NCI-H774 (cell line): ENCODE data around the gene STK32B.

Experiments used
- DNase-seq: peaks from one replicate; lab custom pipeline; 2025; lab: John Stamatoyannopoulos, UW

The STK32B gene

DNA sequence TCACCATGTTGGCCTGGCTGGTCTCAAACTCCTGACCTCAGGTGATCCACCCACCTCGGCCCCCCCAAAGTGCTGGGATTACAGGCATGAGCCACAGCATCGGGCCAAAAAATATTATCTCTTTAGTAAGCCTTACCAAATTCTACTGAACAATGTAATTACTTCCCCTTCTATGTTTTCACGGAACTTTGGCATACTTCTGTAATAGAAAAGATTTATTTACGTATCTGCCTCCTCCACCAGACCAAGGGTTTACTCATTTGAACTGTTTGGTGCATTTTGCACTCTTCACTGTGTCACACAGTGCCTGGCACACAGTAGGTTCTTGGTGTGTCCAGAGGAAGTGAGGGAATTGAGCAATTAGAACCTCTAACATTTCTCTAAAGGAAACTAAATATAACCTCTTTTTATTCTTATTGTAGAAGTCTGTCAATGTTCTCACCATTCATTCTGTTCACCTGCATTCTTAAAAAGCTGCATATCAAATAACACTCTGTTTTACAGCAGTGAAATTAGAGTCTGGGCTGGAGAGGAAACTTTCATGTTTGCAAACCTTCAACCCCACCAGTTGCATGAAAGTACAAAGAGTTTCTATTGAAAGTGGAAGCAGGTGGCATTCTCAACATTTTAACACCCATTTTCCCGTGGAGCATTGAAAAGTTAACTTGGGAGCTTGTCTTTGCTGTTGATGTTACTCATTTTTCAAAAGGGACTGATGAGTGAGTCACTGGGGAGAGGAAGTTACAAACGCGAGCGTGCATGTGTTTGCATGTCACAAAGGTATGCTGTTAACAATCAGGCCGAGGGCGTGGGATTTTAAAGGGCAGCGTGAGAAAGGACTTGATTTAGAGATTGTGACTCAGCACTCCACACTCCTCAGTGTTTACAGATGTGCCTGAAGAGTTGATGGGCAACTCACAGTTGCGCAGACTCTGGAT is 314.1 kb downstream of the STK32B start:
- DNase-seq: peak; percentile 69

DNA sequence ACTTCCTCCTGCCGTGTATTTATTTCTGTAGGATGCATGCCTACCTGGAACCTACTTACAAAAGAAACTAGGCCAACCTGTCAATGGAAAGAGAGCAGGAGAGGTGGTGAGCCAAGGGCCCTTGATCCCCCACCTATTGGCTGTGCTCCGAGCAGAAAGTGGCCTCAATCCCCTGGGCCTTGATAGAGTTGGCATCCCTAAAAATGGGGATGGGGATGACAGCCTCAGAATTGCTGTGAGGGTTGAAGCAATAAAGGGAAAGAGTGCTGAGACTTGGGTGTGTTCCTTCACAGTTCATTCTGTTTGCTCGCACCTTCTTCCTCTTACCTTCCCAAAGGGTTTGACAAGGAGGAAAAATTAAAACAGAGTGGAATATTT is 314.7 kb downstream of the STK32B start:
- no peak for DNase-seq

DNA sequence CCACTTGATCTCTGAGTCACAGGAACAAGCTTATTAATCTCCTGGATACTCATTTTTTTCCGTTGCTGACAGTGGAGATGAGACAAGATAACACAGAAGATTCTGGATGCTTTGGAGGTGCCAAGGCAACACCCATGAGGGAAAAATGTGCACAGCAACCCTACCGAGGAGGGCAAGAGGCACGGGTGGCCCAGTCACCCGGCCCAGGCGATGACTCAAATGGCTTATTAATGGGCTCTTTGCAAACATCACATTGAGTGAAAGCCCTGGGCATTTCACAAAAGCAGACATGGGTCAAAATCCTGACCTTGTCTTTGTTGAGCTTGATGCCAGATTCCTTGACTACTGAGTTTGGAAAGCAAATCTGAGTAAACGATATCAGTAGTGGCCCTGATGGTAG is 315.1 kb downstream of the STK32B start:
- no peak for DNase-seq

DNA sequence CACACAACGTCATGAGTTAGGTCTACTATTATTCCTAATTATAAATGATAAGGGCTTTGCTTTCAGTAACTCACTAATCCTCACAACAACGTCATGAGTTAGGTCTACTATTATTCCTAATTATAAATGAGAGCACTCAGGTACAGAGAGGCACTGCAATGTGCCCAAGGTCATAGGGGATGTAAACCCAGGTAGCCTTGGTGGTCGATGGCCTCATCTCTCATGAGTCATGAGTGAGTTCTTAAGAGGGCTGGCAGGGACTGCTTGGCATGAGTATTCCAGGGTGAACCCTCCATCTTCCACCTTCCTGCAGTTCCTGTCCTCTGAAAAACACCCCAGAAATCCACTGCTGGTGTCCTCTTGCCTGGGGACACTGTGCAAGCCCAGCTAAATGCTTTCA is 317.1 kb downstream of the STK32B start:
- DNase-seq: no peak

DNA sequence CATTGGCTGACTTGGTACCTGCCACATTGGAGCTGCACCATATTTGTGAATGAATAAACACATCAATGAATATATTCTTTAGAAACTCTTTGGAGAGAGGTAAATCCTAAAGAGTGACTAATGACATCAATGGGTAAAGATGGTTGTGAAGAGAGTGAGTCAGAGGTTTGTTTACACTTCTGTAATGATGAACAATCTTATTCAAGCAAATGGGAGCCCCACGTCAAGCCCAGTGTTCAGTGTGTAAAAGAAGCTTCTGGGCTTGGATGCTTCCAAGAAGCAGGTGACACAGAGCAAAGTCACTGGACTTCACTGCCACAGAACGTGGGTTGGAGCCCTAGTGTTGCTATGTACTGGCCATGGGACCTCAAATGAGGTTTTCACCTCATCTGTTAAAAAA is 319.0 kb downstream of the STK32B start:
- DNase-seq: no peak

DNA sequence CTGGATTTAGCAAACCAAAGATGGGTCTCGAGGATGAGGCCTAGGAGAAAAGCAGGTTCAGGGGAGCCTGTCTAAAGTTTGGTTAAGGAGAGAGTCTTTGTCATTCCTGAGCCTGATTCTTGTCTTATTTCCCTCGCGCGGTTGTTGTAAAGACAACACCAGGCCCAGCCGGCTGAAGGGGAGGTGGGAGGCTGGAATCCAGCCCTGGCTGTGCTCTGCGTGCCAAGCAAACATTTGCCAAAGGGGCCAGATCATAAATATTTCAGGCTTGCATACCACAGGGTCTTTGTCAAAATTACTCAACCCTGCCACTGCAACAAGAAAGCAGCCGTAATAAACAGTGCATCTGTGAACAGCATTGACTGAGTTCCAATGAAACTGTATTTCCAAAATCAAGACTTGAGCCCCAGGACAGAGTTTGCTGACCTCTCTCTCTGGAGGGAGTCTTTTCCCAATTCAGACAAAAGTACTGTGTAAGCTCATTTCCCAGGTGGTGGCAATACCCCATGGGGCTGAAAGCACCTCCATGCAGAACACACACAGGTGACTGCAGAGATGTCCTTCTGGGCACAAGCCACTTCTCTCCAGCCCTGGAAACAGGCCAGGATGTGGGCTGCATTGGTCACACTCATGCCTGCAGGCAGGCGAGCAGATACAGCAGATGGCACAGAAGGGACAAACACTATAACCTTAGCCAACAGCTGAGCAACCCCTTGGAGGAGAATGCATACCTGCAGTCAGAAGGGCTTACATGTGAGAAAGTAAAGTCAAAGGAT is 320.3 kb downstream of the STK32B start:
- peak; percentile 46 for DNase-seq

DNA sequence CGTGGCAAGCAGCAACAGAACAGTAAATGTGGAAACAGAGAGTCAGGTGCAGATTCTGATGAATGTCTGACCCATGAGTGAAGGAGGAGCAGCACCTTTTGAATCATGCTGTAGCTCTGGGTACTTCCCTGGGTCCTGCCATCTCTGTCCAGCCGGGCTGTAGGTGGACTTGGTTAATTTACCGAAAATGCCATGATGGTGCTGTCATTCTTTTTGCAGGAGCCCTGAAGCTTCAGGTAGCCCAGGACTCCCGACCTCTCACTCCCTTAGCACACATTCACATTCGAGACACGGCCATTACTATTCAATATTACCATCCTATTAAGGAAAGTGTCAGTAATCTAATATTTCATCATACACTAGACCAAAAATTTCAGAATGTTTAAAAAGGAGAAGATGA is 320.9 kb downstream of the STK32B start:
- DNase-seq: no peak

DNA sequence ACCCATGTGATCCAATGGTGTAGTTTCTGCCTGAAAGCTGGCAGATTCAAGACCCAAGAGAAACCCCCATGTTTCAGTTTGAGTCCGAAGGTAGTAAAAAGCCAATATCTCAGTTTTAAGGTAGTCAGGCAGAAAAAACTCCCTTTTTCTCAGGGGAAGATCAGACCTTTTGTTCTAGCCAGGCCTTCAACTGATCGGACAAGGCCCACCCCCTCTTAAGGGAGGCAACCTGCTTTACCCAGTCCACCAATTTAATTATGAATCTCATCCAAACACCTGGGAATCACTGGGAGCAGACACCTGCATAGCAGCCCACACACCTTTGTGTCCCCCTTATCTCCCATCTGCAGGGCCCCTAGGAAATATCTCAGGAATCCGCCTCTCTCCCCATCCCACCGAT is 322.0 kb downstream of the STK32B start:
- no peak for DNase-seq

DNA sequence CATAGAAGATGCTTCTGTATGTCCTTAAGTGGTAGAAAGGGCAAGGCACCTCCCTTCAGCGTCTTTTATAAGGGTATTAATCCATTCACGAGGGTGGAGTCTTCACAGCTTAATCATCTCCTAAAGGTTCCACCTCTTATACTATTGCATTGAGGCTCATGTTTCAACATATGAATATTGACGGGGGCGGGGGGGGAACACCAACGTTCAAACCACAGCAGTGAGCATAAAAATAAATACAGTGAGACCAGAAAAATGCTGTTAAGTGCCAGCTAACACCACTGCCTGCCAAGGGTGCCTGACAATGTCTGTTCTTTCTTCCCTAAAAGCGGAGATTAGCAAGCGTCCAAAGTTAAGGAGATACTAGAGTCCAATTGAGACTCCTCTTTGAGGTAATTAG is 323.3 kb downstream of the STK32B start:
- no peak for DNase-seq

DNA sequence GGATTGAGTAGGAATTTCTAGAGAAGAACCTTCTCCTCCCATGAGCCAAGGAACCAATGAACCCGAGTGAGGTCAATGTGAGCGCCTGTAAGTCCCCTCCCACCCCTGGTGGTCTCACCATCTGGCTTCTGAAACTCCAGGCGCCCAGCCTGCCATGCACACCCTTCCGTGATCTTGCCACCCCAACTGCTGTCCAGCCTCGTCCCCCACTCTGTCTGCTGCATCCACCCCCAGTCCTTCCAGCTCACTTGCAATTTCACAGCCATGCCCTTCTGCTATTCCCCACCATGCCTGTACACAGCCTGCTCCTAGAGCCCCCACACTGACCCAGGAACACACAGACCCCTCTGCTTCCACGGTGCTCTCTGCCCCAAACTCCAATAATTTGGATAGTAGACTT is 323.7 kb downstream of the STK32B start:
- DNase-seq: no peak

DNA sequence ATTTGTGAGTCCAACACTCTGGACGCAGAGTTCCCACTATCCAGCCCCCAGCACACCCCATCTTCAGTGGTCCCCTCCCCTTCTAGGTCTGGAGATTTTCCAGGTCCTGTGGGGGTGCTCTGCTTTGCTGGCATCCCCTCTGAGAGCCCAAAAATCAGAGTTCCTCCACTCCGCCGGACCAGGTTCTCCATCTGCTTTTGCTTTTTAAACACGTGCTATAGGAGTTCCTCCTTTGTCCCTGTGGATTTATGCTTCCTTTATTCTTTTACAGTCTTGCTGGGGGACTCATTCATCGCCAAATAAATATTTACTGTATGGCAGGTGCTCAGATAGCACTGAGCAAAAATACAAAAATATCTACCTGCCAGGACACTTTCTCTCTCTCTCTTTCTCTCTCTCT is 324.7 kb downstream of the STK32B start:
- DNase-seq: peak; percentile 42

DNA sequence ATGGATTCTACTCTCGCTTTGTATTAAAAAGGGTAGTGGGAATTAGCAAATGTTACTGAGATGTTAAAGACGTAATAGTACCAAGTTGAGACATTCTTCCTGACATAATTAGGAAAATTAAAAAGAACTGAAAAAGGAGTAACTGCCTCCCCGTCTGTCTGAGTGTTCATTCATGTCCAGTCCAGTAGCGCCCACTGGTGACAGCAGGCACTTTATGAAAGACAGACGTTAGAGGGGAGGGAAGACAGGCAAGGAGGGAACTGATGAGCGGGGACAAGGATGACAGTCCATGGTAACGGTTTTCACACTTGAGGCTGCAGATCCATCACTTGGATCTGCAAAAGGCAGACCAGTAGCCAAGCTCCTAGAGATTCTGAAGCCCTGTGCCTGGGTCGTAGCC is 326.7 kb downstream of the STK32B start:
- no peak for DNase-seq

DNA sequence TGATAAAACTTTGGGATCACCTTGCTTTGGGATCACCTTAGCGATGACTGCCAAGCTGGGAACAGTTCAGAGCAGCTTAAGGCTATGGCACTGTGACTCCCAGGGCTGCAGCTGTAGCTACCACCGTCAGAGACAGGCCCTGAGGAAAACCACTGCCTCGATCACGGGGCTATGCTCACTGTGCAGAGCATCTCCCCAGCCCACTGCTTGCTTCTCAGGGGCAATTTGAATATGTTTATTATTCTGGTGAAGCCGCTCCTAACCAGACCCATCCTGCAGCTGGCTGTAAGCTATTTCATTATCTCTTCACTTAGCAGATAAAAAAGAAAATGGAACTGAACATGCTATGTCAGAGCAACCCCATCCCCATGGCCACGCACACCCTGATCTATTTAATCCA is 328.6 kb downstream of the STK32B start:
- DNase-seq: no peak

DNA sequence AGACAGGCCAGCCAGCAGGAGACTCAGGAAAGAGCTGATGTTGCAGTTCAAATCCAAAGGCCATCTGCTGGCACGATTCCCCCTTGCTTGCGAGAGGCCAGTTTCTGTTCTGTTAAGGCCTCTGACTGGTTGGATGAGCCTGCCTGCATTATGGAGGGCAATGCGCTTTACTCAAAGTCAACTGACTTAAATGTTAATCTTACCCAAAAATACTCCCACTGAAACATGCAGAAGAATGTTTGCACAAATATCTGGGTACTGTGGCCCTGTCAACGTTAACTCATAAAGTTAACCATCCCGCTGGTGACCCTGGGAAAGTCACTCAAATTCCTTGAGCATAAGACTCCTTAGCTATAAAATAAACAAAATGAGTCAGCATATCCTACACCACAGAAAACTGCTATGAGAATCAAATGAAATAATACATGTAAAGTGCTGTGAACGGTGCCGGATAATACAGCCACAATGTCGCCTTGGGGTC is 330.7 kb downstream of the STK32B start:
- no peak for DNase-seq

DNA sequence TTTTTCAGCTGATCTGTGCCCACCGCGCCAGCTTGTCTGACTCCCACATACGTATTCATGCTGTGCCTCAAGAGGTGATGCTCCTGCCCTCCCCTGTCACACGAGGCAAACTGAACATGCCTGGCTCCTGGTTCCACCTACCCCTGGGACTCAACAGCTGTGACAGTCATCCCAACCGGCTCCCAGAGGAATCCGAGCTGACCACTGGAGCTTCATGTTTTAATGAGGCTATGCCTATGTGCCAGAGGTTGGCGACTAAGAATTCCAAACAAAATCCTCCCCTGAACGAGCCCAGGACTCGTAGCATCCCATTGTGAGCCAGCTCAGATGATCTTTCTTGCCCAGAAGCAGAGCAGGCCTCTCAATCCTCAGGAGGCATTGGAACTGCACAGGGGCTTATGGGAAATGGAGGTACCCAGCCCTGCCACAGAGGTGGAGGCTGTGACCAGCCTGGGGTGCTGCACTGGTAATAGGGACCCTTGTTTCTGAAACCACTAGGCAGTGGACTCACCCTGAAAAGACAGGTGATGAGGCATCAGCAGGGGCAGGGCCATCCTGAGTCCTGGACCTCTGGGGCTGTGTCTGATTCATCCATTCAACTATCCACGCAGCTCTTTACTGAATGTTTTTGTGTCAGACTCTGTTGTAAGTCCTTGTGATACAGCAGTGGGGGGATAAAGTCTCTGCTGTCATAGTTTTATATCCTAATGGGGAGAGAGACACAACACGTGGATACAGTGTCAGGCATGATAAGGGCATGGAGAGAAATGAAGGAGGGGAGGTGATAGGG is 332.1 kb downstream of the STK32B start:
- no peak for DNase-seq

DNA sequence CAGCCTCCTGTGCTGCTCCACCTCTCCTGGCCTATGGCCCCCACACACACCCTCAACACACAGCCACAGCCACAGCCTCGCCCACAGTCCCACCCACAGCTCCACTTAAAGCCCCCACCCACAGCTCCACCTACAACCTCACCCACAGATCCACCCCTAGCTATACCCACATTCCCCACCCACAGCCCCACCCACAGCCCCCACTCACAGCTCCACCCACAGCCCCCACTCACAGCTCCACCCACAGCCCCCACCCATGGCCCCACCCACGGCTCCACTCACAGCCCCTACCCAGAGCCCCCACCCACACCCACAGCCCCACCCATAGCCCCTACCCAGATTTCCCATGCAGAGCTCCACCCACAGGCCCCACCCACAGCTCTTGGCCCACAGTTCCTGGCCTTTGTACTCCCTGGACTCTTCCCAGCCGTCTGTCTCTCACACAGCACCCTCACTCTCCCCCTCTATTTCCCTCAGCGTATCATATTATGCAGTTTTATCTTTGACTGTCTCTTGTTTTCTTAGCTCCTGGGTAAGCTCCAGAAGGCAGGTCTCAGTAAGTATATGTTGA is 334.5 kb downstream of the STK32B start:
- DNase-seq: no peak

DNA sequence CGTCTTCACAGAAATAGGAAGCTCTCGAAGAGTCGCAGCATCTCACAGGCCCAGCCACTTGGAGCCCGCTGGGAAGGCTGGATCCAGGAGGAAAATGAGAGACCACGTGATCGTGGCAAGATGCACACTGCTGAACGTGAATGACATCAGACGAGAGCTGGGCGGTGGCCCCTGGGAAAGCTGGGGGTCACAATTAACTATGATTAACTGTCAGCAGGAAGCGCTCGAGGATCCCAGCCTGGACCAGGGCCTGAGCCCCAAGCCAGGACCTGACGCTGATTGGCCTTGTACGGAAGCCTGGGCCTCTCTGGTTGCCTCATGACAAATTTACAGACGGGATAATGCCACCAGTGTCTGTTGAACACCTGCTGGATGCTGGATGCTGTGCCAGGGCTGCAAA is 335.6 kb downstream of the STK32B start:
- DNase-seq: no peak

DNA sequence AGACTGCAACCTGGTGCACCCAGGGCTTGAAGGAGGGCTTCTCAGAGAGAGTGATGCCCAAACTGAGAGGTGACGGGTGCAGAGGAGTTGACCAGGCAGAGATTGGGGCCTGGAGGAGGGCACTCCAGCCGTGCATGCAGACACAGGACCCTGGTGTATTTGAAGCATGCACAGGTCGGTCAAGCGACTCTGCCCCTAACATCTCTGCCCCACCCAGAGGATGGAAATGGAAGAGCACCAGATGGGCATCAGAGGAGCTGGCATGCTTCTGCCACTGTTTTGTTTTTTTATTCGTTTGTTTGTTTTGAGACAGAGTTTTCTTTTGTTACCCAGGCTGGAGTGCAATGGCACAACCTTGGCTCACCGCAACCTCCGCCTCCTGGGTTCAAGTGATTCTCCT is 336.2 kb downstream of the STK32B start:
- no peak for DNase-seq

DNA sequence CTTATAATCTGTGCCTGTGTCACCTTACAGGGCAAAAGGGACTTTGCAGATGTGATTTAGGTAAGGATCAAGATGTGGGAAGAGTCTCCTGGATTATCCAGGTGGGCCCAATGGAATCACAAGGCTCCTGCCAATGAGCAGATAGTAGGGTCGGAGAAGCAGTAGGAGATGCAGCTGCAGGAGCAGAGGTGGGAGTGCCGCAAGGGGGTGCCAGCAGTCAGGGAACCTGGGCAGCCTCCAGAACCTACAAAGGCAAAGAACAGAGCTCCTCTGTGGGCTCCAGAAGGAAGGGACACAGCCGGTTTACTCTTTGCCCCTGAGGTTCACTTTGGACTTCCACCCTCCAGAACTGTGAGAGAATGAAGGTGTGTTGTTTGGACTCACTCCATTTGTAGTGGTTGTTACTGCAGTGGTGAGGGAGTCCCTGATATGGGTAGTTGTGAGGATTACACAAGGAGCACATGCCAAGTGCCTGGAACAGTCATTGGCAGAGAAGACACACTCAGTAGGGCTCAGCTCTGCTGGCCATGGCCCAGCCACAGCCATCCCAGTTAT is 338.6 kb downstream of the STK32B start:
- DNase-seq: no peak

DNA sequence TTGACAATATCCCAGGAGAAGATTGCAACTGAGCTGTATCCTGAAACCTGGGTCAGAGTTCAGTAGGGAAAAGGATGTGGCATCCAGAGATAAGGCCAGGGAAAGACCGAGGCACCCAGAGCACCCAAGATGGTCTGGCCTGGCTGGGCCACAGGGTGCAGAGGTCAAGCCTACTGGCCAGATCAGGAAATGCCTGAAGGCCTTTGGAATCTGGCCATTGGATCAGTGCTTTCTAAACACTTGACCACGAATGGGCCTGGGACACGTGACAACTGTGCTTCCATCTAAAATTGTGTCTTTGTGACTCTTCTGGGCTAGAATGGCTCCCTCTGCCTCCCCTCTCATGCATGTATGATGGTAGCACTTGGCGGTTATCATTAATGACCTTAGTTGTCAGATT is 340.2 kb downstream of the STK32B start:
- DNase-seq: no peak

DNA sequence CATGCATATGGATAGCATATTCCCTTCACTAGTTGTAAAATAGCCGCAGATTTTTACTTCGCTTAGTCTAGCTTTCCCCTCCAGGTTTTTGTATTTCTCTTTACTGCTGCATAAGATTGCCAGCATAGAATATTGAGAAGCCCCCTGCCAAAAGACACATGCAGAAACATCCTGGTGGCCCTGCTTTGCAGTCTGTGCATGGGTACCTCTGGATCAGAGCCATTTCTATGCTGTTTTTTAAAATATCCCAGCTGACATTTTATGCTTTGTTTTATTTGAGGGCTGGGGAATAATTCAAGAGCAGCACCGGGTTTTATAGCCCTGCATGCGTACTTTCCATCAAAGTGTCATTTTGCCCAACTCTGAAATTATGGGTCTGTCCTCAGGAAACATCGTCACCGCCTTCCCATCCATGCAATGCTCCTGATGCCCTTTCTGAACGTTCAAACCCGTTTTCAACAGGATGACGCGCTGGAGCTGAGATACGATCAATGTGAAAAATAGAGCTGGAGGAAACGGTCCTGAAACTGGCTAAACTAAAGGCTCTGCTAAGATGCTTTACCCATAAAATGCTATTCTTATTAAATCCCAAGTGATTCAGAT is 342.7 kb downstream of the STK32B start:
- DNase-seq: no peak
